ENCODE measurements around the gene RYR2. TPM values are rescaled to one million over a fixed set of nuclear protein-coding genes. Genes with fewer than 3 reads are reported as not detected.

The RYR2 gene
- polyA plus RNA-seq, 1 of the 3 experiments (the other 2 are of a cell fraction), result under 0.01 TPM

- TF ChIP-seq, protein P1, sequence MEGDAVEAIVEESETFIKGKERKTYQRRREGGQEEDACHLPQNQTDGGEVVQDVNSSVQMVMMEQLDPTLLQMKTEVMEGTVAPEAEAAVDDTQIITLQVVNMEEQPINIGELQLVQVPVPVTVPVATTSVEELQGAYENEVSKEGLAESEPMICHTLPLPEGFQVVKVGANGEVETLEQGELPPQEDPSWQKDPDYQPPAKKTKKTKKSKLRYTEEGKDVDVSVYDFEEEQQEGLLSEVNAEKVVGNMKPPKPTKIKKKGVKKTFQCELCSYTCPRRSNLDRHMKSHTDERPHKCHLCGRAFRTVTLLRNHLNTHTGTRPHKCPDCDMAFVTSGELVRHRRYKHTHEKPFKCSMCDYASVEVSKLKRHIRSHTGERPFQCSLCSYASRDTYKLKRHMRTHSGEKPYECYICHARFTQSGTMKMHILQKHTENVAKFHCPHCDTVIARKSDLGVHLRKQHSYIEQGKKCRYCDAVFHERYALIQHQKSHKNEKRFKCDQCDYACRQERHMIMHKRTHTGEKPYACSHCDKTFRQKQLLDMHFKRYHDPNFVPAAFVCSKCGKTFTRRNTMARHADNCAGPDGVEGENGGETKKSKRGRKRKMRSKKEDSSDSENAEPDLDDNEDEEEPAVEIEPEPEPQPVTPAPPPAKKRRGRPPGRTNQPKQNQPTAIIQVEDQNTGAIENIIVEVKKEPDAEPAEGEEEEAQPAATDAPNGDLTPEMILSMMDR (IDR thresholded peaks at IDR 0.05), result no peak
- TF ChIP-seq POLR2AphosphoS5 (IDR thresholded peaks at IDR 0.05; ENCODE audit: low read depth, low read length) (no peak), RXRA (IDR thresholded peaks at IDR 0.05; ENCODE audit: borderline replicate concordance, low read depth) (no peak), MEF2A (IDR thresholded peaks at IDR 0.05; ENCODE audit: borderline replicate concordance, low read depth) (no peak), TCF12 (IDR thresholded peaks at IDR 0.05) (no peak)
- TF ChIP-seq, protein P2, sequence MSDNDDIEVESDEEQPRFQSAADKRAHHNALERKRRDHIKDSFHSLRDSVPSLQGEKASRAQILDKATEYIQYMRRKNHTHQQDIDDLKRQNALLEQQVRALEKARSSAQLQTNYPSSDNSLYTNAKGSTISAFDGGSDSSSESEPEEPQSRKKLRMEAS (IDR thresholded peaks at IDR 0.05; ENCODE audit: low read depth), result no peak
- TF ChIP-seq, protein P3, sequence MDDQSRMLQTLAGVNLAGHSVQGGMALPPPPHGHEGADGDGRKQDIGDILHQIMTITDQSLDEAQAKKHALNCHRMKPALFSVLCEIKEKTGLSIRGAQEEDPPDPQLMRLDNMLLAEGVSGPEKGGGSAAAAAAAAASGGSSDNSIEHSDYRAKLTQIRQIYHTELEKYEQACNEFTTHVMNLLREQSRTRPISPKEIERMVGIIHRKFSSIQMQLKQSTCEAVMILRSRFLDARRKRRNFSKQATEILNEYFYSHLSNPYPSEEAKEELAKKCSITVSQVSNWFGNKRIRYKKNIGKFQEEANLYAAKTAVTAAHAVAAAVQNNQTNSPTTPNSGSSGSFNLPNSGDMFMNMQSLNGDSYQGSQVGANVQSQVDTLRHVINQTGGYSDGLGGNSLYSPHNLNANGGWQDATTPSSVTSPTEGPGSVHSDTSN (IDR thresholded peaks at IDR 0.05), result no peak
These were observed 97.7 kb downstream of the RYR2 start (continued) for GRCh38 chr1:237139732-237140131.

DNA sequence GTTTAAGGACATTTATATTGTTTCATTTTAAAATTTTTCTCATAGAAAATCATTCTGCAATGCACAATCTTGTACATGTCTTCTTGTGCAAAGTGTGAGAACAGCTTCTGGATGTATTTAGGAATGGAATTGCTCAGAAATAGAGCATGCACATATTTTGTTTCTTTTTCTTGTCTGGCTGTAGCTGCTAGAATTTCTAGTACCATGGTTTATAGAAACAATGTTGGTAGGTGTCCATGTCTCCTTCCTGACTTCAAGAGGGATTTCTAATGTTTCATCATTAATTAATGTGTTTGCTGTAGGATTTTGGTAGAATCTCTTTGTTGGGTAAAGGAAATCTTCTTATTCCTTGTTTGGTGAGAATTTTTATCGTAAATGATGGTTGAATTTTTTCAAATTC is 99.0 kb downstream of the RYR2 start:
- CTCF ChIA-PET, result no interaction called here
- 3% methylated on average over 1 of the region's 1 CpG for WGBS (ENCODE audit: low lambda C conversion rate)
- TF ChIP-seq SIN3A (IDR thresholded peaks at IDR 0.05; ENCODE audit: borderline replicate concordance, low read depth, low read length), result no peak
- no peak for TF ChIP-seq POLR2AphosphoS5 (IDR thresholded peaks at IDR 0.05; ENCODE audit: low read depth, low read length)
- TF ChIP-seq, protein P4, sequence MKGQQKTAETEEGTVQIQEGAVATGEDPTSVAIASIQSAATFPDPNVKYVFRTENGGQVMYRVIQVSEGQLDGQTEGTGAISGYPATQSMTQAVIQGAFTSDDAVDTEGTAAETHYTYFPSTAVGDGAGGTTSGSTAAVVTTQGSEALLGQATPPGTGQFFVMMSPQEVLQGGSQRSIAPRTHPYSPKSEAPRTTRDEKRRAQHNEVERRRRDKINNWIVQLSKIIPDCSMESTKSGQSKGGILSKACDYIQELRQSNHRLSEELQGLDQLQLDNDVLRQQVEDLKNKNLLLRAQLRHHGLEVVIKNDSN (IDR thresholded peaks at IDR 0.05; ENCODE audit: borderline replicate concordance, low read depth), result no peak
- TF ChIP-seq, protein P5, sequence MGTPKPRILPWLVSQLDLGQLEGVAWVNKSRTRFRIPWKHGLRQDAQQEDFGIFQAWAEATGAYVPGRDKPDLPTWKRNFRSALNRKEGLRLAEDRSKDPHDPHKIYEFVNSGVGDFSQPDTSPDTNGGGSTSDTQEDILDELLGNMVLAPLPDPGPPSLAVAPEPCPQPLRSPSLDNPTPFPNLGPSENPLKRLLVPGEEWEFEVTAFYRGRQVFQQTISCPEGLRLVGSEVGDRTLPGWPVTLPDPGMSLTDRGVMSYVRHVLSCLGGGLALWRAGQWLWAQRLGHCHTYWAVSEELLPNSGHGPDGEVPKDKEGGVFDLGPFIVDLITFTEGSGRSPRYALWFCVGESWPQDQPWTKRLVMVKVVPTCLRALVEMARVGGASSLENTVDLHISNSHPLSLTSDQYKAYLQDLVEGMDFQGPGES (IDR thresholded peaks at IDR 0.05; ENCODE audit: low read depth, low read length), result no peak

GRCh38 chr1:237141502-237141901 is 99.5 kb downstream of the RYR2 start:
- Histone ChIP-seq H4K20me1 (ENCODE audit: insufficient read depth) (no peaks in the 10 kb centered on the region), H3K27me3 (ENCODE audit: insufficient read depth) (no peaks in the 10 kb centered on the region), H3K27ac (ENCODE audit: low read depth in 2 of 2, low read length in 1 of 2) (no peak overlapping the region), H3F3A (replicated peaks; ENCODE audit: insufficient read depth) (no peaks in the 10 kb centered on the region), H3K79me2 (ENCODE audit: insufficient read depth) (no peaks in the 10 kb centered on the region), H2AFZ (ENCODE audit: low read depth) (no peak overlapping the region), H3K4me3 (ENCODE audit: low read depth in 2 of 2, low read length in 1 of 2) (no peak overlapping the region), H3K9ac (no peak overlapping the region), H3K9me3 (no peaks in the 10 kb centered on the region), H3K9me2 (no peaks in the 10 kb centered on the region), H3K4me1 (ENCODE audit: control insufficient read depth in 1 of 2, insufficient read depth in 2 of 2, low read depth in 1 of 2, low read length in 1 of 2) (no peaks in the 10 kb centered on the region), H3K36me3 (replicated peaks in 1 of 2; ENCODE audit: control insufficient read depth in 1 of 2, insufficient read depth in 2 of 2, low read length in 1 of 2) (no peaks in the 10 kb centered on the region), H3K4me2 (no peak overlapping the region)
- DNase-seq, result no peak
- TF ChIP-seq, protein P4 (IDR thresholded peaks at IDR 0.05; ENCODE audit: borderline replicate concordance, low read depth), result no peak
- ChIA-PET CTCF (no interaction called here), POLR2A (no interaction called here)
- 48% methylated on average over 5 of the region's 5 CpGs for WGBS (ENCODE audit: low lambda C conversion rate)

More for the DNA sequence above, 99.0 kb downstream of the RYR2 start:
- no peak overlapping the region for H3K27ac ChIP-seq (ENCODE audit: low read depth in 2 of 2, low read length in 1 of 2)
- H3K4me2 ChIP-seq, result no peak overlapping the region
- DNase-seq, result no peak
- H3K36me3 ChIP-seq (replicated peaks in 1 of 2; ENCODE audit: control insufficient read depth in 1 of 2, insufficient read depth in 2 of 2, low read length in 1 of 2), result no peaks in the 10 kb centered on the region
- no peak overlapping the region for H3K9ac ChIP-seq
- POLR2A ChIA-PET, result no interaction called here
- no peaks in the 10 kb centered on the region for H3K9me3 ChIP-seq
- H3K4me3 ChIP-seq (ENCODE audit: low read depth in 2 of 2, low read length in 1 of 2), result no peak overlapping the region
- H3K4me1 ChIP-seq (ENCODE audit: control insufficient read depth in 1 of 2, insufficient read depth in 2 of 2, low read depth in 1 of 2, low read length in 1 of 2), result no peaks in the 10 kb centered on the region
- H4K20me1 ChIP-seq (ENCODE audit: insufficient read depth), result no peaks in the 10 kb centered on the region
- no peaks in the 10 kb centered on the region for H3K9me2 ChIP-seq
- H3K27me3 ChIP-seq (ENCODE audit: insufficient read depth), result no peaks in the 10 kb centered on the region
- no peak overlapping the region for H2AFZ ChIP-seq (ENCODE audit: low read depth)
- no peaks in the 10 kb centered on the region for H3K79me2 ChIP-seq (ENCODE audit: insufficient read depth)
- H3F3A ChIP-seq (replicated peaks; ENCODE audit: insufficient read depth), result no peaks in the 10 kb centered on the region

Measured in SK-N-SH (cell line).